Cardiac muscle cell (in vitro differentiated cells and primary cell): ENCODE results near the gene ISCA2. TPM values are rescaled to one million over a fixed set of nuclear protein-coding genes. Genes with fewer than 3 reads are reported as not detected.

Experiments used
- DNase-seq, 2 donors: peaks; one replicate each; pipeline versions ENCODE4 v3.0.0 to v3.0.0-alpha.2; 2010 to 2017; ENCODE audit warnings: low read depth in 1 of 2, low spot score in 1 of 2
- H3K27ac ChIP-seq: fragments of 200-600 bp; sonication (generic); 2 replicates; pipeline ENCODE4 v1.5.1; 2016
- H3K27me3 ChIP-seq: fragments of 200-600 bp; sonication (generic); 2 replicates; pipeline ENCODE4 v1.6.0; 2016; ENCODE audit warnings: control low read depth
- H3K36me3 ChIP-seq: fragments of 200-600 bp; sonication (generic); 2 replicates; pipeline ENCODE4 v1.5.1; 2016; ENCODE audit warnings: control low read depth
- H3K4me1 ChIP-seq: fragments of 200-600 bp; sonication (generic); 2 replicates; pipeline ENCODE4 v1.8.1; 2017; ENCODE audit warnings: low read depth, mild to moderate bottlenecking, mixed run types
- H3K4me3 ChIP-seq: fragments of 200-600 bp; sonication (generic); 2 replicates; pipeline ENCODE4 v1.5.1; 2016; ENCODE audit warnings: mild to moderate bottlenecking
- H3K9me3 ChIP-seq: fragments of 200-600 bp; sonication (generic); 2 replicates; pipeline ENCODE4 v1.5.1; 2017; ENCODE audit warnings: low read depth, mild to moderate bottlenecking, control low read depth
- polyA plus RNA-seq: library from polyadenylated mRNA; unstranded; fragments of >200 nt; fragmentation: Nextera tagmentation; extraction: Ambion mirVana; gene quantifications from 2 replicates; pipeline ENCODE4 v1.2.1, GENCODE V29; 2016
- total RNA-seq: library from RNA; depleted of rRNA; stranded (reverse); fragments of >200 nt; gene quantifications from 2 replicates; pipeline ENCODE4 v1.2.3, GENCODE V29; 2016
- TF ChIP-seq, protein P1 (sequence below): IDR thresholded peaks from 2 replicates; pipeline ENCODE4 v1.5.1; 2012; ENCODE audit warnings: low read depth, mild to moderate bottlenecking, low read length

Gene ISCA2
- total and polyA plus RNA-seq, 2 experiments from 2014 or later, result 26.5 to 141 TPM

DNA sequence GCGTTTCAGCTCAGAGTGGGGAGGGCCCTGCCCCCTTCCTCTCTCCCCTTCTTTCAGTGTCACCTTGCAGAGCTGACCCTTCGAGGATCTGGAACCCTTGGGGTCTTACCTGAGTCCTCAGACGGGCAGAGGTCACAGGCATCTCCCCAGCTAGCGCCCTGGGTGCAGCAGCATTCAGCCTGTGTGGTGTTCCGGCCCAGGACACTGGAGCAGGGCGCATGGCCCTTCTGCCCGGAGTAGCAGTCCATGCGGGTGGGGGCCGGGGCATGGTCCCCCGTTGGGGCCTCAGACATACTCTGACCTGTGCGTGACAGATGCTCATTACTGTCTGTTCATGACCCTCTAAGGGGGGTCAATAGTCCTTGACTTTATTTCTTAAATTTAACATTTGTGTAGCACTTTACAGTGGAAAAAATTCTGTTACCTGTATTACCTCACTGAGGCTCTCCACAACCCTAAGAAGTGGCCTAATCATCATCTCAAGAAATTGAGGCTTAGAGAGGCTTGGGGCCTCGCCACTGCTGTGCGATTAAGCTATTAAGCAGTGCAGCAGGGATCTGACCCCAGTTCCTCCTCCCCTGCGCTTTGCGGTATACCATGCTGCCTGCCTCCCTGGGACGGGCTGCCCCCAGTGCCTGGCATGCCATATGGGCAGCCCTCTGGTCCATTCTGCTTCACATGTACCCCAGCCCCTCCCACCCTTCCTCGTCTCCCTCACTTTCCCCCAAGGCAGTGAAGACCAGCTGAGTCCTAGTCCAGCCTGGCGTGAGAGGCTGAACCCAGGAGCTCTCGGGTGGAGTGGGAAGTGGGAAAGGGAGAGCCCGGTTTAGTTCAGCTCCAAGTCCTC is 11.5 kb downstream of the ISCA2 start:
- Histone ChIP-seq H3K4me1 (peaks cover 5% of the 10 kb centered on the region), H3K36me3 (no peaks in the 10 kb centered on the region), H3K4me3 (no peak overlapping the region), H3K27me3 (no peaks in the 10 kb centered on the region), H3K27ac (no peak overlapping the region), H3K9me3 (no peaks in the 10 kb centered on the region)
- TF ChIP-seq, protein P1, sequence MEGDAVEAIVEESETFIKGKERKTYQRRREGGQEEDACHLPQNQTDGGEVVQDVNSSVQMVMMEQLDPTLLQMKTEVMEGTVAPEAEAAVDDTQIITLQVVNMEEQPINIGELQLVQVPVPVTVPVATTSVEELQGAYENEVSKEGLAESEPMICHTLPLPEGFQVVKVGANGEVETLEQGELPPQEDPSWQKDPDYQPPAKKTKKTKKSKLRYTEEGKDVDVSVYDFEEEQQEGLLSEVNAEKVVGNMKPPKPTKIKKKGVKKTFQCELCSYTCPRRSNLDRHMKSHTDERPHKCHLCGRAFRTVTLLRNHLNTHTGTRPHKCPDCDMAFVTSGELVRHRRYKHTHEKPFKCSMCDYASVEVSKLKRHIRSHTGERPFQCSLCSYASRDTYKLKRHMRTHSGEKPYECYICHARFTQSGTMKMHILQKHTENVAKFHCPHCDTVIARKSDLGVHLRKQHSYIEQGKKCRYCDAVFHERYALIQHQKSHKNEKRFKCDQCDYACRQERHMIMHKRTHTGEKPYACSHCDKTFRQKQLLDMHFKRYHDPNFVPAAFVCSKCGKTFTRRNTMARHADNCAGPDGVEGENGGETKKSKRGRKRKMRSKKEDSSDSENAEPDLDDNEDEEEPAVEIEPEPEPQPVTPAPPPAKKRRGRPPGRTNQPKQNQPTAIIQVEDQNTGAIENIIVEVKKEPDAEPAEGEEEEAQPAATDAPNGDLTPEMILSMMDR, result no peak
- DNase-seq, result no peak

DNA sequence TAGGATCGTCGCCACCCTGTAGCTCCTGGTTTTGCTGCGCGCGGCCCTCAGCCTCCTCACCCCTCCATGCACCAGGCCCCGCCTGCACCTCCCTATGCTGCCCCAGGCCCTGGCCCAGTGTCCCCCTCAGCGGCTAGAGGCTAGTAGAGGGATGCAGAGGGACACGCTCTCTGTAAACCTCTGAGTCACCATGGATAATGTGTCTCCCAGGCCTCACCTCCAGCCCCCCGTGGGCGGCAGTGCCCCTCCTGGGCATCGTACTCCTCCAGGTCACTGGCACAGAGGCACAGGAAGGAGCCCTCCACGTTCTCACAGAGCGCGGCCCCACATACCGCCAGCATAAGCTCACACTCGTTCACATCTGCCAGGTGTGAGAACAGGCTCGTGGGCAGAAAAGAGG is 12.3 kb downstream of the ISCA2 start:
- Histone ChIP-seq H3K27me3 (no peaks in the 10 kb centered on the region), H3K9me3 (no peaks in the 10 kb centered on the region), H3K4me3 (no peak overlapping the region), H3K27ac (no peak overlapping the region), H3K4me1 (peaks cover 13% of the 10 kb centered on the region), H3K36me3 (no peaks in the 10 kb centered on the region)
- TF ChIP-seq, protein P1, result no peak
- DNase-seq, result no peak

DNA sequence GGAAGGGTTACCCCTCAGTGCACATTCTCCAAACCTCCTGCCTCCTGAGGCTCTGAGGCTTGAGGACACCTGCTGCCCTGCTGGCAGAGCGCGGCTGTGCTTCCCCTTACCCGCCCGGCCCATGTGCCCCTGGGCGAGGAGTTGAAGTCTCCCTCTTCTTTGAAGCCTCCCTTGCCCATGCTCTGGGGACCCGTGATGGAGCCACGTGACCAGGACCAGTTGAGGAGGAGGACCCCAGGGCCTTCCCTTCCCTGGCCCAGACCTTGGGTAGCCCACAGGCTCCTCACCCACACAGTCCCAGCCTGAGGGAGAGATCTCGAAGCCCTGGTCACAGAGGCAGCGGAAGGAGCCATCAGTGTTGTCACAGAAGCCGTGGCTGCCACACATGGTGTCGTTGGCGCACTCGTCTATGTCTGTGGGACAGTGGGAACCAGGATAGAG is 12.9 kb downstream of the ISCA2 start:
- Histone ChIP-seq H3K4me1 (peaks cover 18% of the 10 kb centered on the region), H3K36me3 (no peaks in the 10 kb centered on the region), H3K9me3 (no peaks in the 10 kb centered on the region), H3K27ac (no peak overlapping the region), H3K27me3 (no peaks in the 10 kb centered on the region), H3K4me3 (no peak overlapping the region)
- DNase-seq, result no peak
- TF ChIP-seq, protein P1, result no peak

DNA sequence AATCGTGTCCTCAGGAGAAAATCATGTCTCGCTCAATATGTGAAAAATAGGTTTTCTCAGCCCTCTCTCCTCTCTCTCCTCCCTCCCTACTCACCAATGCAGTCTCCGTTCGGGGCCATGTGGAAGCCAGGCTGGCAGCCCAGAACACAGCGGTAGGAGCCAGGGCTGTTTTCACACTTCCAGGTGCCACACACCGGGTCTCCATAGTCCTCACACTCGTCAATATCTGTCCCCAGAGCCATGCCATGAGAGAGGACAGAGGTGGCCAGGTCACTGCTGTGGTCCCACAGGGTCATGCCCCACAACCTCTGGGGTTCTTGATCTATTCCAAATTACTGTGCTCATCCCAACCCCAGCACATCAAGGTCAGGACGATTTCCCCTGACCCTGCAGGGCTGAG is 13.5 kb downstream of the ISCA2 start:
- no peak for DNase-seq
- Histone ChIP-seq H3K9me3 (no peaks in the 10 kb centered on the region), H3K4me1 (peaks cover 18% of the 10 kb centered on the region), H3K27me3 (no peaks in the 10 kb centered on the region), H3K27ac (no peak overlapping the region), H3K4me3 (no peak overlapping the region), H3K36me3 (no peaks in the 10 kb centered on the region)
- TF ChIP-seq, protein P1, result no peak

DNA sequence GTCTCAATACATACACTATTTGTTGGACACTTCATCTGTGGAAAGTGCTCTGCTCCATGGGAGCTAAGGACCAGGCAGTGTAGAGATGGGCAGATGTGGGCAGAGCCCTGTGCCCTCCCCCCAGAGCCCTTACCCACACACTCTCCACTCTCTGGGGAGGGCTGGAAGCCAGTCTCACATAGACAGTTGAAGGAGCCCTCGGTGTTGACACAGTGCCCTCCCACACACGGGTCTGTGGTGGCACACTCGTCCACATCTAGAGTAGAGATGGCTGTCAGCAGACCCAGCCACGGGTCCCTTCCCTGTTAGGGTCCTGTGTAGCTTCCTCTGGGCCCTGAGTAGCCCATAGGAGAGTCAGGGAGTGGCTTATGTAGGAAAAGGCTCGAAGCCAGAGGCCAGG is 14.3 kb downstream of the ISCA2 start:
- no peak overlapping the region for H3K27ac ChIP-seq
- TF ChIP-seq, protein P1, result no peak
- H3K9me3 ChIP-seq, result no peaks in the 10 kb centered on the region
- peaks cover 18% of the 10 kb centered on the region for H3K4me1 ChIP-seq
- no peak overlapping the region for H3K4me3 ChIP-seq
- H3K36me3 ChIP-seq, result no peaks in the 10 kb centered on the region
- no peak for DNase-seq
- no peaks in the 10 kb centered on the region for H3K27me3 ChIP-seq
